GM19240 (cell line): ENCODE measurements around the gene GLUD1.
"Not testable (repeated sequence)": the region's sequence is repeated elsewhere in the genome, so short reads cannot be mapped to it uniquely, and the experiment has no call there.

Experiments used
- DNase-seq: peaks from one replicate; pipeline ENCODE4 v3.0.0; 2011; ENCODE audit warnings: low spot score; ENCODE audit not compliant: insufficient read length

Gene GLUD1

GRCh38 chr10:87090779-87091178 is 3.9 kb downstream of the GLUD1 start:
- no peak for DNase-seq

- no peak for DNase-seq
These were observed 4.9 kb downstream of the GLUD1 start for GRCh38 chr10:87089746-87090145.

GRCh38 chr10:87085537-87085936 is 9.1 kb downstream of the GLUD1 start:
- DNase-seq, result no peak

GRCh38 chr10:87084291-87084782 is 10.3 kb downstream of the GLUD1 start:
- DNase-seq, result not testable (repeated sequence)

GRCh38 chr10:87083576-87084290 is 10.9 kb downstream of the GLUD1 start:
- not testable (repeated sequence) for DNase-seq

GRCh38 chr10:87082219-87082618 is 12.4 kb downstream of the GLUD1 start:
- DNase-seq, result not testable (repeated sequence)

- DNase-seq, result not testable (repeated sequence)
These were observed 13.1 kb downstream of the GLUD1 start for GRCh38 chr10:87081574-87081973.

GRCh38 chr10:87080621-87081020 is 14.0 kb downstream of the GLUD1 start:
- DNase-seq, result not testable (repeated sequence)

GRCh38 chr10:87079106-87079836 is 15.4 kb downstream of the GLUD1 start:
- DNase-seq, result no peak

- not testable (repeated sequence) for DNase-seq
These were observed 18.2 kb downstream of the GLUD1 start for GRCh38 chr10:87076421-87076820.

GRCh38 chr10:87072449-87072848 is 22.2 kb downstream of the GLUD1 start:
- DNase-seq, result no peak

- no peak for DNase-seq
These were observed 26.4 kb downstream of the GLUD1 start for GRCh38 chr10:87068281-87068680.

GRCh38 chr10:87066865-87067264 is 27.8 kb downstream of the GLUD1 start:
- DNase-seq, result no peak

GRCh38 chr10:87066178-87066577 is 28.5 kb downstream of the GLUD1 start:
- DNase-seq, result no peak

- no peak for DNase-seq
These were observed 30.0 kb downstream of the GLUD1 start for GRCh38 chr10:87064651-87065050.

GRCh38 chr10:87060280-87060928 is 34.2 kb downstream of the GLUD1 start:
- DNase-seq, result no peak

GRCh38 chr10:87059401-87059800 is 35.2 kb downstream of the GLUD1 start:
- no peak for DNase-seq

- DNase-seq, result no peak
These were observed 36.5 kb downstream of the GLUD1 start for GRCh38 chr10:87058171-87058570.

GRCh38 chr10:87054373-87055295 is 40.0 kb downstream of the GLUD1 start:
- DNase-seq, result no peak

- no peak for DNase-seq
These were observed 41.0 kb downstream of the GLUD1 start for GRCh38 chr10:87053577-87054181.

GRCh38 chr10:87053111-87053510 is 41.5 kb downstream of the GLUD1 start:
- no peak for DNase-seq
